WI38 (cell line): ENCODE results near the gene OR2A14.

ENCODE experiments used
- H3K4me3 ChIP-seq: 2 replicates; pipeline ENCODE4 v1.5.1; 2011; ENCODE audit warnings: low read depth, mild to moderate bottlenecking, control low read depth, low read length
- CTCF ChIP-seq: IDR thresholded peaks from 2 replicates; pipeline ENCODE4 v1.5.1; 2012; ENCODE audit warnings: low read depth, mild to moderate bottlenecking, control low read depth, low read length

Gene OR2A14

GRCh38 chr7:144122876-144123275 lies at the start of gene OR2A14:
Gene OR2A14 (plus strand): TSS chr7:144123176. CDS start chr7:144129113, 5,937 bp downstream.
- TF ChIP-seq CTCF, result no peak
- H3K4me3 ChIP-seq, result no peak within 1 kb of the TSS

DNA sequence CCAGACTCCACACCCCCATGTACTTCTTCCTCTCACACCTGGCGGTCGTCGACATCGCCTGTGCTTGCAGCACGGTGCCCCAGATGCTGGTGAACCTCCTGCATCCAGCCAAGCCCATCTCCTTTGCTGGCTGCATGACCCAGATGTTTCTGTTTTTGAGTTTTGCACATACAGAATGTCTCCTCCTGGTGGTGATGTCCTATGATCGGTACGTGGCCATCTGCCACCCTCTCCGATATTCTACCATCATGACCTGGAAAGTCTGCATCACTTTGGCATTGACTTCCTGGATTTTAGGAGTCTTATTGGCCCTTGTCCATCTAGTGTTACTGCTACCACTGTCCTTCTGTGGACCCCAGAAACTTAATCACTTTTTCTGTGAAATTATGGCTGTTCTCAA lies 48.6 kb upstream of the OR2A14 start:
- TF ChIP-seq CTCF, result no peak
- H3K4me3 ChIP-seq, result no peak overlapping the region

DNA sequence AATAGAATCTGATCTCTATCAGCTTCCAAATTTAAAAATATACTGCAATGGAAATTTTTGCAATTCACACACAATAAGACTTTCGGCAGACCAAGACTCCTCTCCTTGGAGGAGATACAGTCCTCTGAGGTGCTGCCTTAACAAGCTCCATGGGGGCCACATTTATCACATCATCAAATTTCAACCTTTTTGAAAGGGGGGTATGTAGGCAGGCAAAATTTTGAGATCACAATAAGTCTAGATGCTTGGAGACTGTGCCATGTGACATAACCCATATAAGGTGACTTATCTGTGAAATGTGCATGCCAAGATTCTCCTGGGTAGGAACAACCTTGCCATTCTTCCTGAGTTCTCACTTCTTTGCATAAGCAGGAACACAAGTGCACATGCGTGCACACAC lies 37.0 kb upstream of the OR2A14 start, which contains the start of gene OR2A12:
OR2A12 (plus strand) TSS at position 301 of the 400 bp plus-strand sequence. CDS start 8,830 bp downstream, outside the sequence.
- H3K4me3 ChIP-seq, result no peak within 1 kb of the TSS
- TF ChIP-seq CTCF, result no peak

DNA sequence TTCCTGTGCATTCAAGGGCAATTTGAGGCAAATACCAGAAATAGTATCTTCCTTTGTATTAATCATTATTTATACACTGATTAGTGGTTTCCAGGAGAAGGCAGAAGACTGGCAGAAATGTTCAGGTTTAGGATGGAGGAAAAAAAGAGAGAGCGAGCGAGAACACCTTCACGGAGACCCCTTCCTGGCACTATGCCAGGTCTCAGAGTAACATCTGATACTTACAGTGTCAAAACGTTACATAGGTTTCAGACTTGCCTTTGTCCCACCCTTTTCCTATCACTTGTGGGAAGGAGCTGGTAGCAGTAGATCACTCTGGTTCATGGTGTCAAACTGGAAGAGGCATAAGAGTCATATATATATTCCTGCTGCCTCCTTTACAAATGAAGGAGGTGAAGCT lies 36.2 kb upstream of the OR2A14 start:
- TF ChIP-seq CTCF, result no peak
- no peak overlapping the region for H3K4me3 ChIP-seq

DNA sequence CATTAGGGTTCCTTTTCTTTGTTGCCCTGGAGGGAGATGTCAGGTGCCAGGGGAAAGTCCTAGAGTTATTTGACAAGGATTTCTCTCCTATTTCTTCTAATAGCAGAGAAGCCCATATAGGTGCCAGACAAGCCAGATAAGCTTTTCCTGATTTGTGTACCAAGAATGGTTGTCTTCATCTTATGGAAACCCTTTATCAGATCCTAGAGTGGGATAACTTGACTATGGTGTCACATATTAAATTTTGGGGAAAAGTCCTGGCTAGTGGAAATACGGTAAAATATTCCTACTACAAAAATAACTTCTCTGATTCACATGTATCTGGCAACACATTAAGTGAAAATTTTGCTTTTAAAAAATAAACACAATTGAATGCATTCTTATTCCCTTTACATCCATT lies 35.7 kb upstream of the OR2A14 start:
- H3K4me3 ChIP-seq, result no peak overlapping the region
- no peak for TF ChIP-seq CTCF

DNA sequence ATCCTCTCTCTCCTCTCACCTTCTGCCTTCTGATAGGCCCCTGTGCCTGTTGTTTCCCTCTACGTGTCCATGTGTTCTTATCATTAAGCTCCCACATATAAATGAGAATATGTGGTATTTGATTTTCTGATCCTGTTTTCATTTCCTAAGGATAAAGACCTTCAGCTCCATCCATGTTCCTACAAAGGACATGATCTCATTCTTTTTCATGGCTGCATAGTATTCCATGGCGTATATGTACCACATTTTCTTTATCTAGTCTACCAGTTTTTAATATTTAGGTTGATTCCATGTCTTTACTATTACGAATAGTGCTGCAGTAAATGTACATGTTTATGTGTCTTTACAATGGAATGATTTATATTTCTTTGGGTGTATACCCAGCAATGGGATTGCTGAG lies 32.3 kb upstream of the OR2A14 start:
- no peak overlapping the region for H3K4me3 ChIP-seq
- no peak for TF ChIP-seq CTCF

DNA sequence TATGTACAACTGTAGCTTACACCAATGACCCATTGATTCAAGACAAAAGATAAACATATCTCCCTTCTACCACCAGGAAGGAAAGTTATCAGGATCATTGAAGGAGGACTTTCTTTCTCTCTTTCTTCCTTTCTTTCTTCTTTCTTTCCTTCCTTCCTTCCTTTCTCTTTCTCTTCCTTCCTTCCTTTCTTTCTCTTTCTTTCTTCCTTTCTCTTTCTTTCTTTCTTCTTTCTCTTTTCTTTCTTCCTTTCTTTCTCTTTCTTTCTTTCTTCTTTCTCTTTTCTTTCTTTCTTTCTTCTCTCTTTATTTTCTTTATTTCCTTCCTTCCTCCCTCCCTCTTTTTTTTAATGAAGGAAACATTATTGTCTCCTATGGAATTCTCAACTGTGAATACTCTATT lies 24.2 kb upstream of the OR2A14 start:
- H3K4me3 ChIP-seq, result no peak overlapping the region
- TF ChIP-seq CTCF, result no peak
